Measurements from ENCODE around the gene RABGAP1. TPM values are rescaled to one million over a fixed set of nuclear protein-coding genes. Genes with fewer than 3 reads are reported as not detected.

RABGAP1 gene
- total RNA-seq = 8.7 and 10.3 TPM in 2 replicates

GRCh38 chr9:122940749-122941581, at the start of gene RABGAP1:
Gene RABGAP1, plus strand, starts transcription at chr9:122941020. Its CDS starts 16,040 bp downstream, at chr9:122957060.

GRCh38 chr9:122904823-122905710, 35.8 kb upstream of the RABGAP1 start, which contains the start of gene RC3H2:
Gene RC3H2, minus strand, starts transcription at chr9:122905359. Its CDS starts 7,850 bp downstream, at chr9:122897509.

GRCh38 chr9:122912964-122913673, 27.7 kb upstream of the RABGAP1 start, which contains the start of gene ZBTB6:
Gene ZBTB6, minus strand, starts transcription at chr9:122913323. Its CDS starts 1,251 bp downstream, at chr9:122912072.

DNA sequence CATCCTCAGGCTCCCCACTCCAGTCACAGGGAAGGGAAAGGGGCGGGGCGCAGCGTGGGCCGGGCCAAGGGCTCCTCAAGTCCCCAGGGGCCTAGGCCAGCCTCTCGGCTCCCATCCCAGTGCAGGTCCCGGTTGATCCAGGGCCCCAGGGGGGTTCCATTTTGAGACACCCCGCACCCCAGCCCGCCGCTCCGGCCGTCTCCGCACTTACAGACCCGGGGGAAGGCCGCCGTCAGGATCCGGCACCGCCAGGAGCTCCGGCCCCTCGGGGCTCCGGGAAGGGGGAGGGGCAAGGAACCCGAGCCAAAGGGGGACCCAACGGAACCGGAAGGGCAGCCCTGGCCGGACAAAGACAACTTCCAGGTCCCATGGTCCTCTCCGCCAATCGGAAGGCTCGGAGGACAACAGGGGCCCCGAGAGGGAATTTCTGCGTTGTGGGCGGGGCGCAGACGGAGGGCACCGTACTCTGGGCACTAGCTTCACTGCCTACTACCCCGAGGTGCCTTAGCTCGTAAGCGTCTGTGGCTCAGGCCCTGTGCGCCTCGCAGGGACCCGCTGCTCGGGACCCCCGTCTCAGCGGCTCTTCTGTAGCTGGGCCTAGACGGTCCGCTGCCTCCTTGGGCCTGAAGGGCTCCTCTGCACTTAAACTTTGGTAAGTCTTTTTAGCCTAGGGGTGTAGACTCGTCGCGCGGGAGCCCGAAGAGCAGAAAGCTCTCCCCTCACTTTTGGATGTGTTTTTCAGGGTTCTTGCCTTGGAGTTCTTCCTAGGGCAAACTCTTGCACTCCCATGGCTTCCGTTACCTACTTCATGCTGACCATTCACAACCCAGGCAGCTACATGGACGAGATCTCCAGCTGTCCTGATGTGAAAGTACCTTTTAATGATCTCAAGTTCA, 9.3 kb upstream of the RABGAP1 start, which contains the start of gene ZBTB26:
Gene ZBTB26, minus strand, starts transcription at position 287 of the 896 bp plus-strand sequence. CDS start 11,578 bp downstream, outside the sequence.

GRCh38 chr9:123033352-123033751, 92.5 kb downstream of the RABGAP1 start, which contains the start of gene GPR21:
Gene GPR21, plus strand, starts transcription at chr9:123033667. Its CDS starts 900 bp downstream, at chr9:123034567.

Other genes starting within 250 kb of the RABGAP1 start
- not detected in 2 replicates for gene OR1L4, start 217.0 kb upstream of the RABGAP1 start, total RNA-seq
- gene OR1L6, start 198.7 kb upstream of the RABGAP1 start, total RNA-seq = not detected in 2 replicates
- not detected in 2 replicates for gene OR5C1, start 152.1 kb upstream of the RABGAP1 start, total RNA-seq
- not detected in 2 replicates for gene OR1K1, start 140.9 kb upstream of the RABGAP1 start, total RNA-seq
- gene PDCL, start 112.4 kb upstream of the RABGAP1 start, total RNA-seq = 13.9 and 14.1 TPM in 2 replicates
- gene RC3H2, start 35.7 kb upstream of the RABGAP1 start, total RNA-seq = 26.6 and 29.6 TPM in 2 replicates
- gene ZBTB6, start 27.7 kb upstream of the RABGAP1 start, total RNA-seq = 5.7 and 6.5 TPM in 2 replicates
- gene ZBTB26, start 9.5 kb upstream of the RABGAP1 start, total RNA-seq = 0.47 and 1.2 TPM in 2 replicates
- gene GPR21, start 92.6 kb downstream of the RABGAP1 start, total RNA-seq = 0.08 and 0.47 TPM in 2 replicates